SW480 (cell line): ENCODE measurements around the gene HLA-E.
"Not testable (repeated sequence)": the region's sequence is repeated elsewhere in the genome, so short reads cannot be mapped to it uniquely, and the experiment has no call there.

Experiments
- DNase-seq: peaks from one replicate; pipeline ENCODE4 v3.0.0-alpha.2; 2016; ENCODE audit warnings: low spot score

HLA-E gene

DNA sequence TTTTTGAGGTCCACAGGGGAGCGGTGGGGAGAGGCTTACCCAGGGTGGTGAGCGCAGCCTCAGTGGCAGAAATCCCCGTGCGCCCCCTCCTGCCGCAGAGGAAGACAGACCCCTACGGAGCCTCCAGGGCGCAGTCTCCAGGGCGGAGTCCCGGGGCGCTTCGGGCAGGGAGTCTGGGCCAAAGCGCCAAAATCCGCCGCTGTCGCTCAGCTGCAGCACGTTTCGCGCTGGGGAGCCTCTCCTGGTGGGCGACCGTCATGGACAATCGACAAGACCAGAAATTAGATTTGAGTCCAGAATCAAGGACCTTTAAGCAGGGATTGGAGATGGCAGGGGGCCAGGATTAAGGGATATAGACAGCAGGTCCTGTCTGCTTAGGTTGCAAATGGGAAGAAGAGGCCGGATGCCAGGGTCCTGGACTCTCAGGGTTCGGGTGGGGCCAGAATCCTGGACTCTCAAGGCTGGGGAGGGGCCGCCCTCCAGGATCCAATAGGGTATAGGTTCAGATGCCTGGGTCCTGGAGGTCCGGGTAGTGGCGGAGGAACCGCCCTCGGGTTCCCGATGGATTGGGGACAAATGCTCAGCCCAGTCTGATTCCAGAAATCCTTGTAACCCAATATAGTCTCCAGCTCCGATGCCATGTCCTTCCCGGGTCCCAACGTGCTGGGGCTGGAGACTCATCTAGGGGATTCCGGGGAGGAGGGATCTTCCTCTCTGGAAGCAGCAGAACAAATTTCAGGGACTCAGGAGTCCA lies 7.9 kb upstream of the HLA-E start:
- DNase-seq: no peak

- DNase-seq: peak; percentile 63
These were observed 7.2 kb upstream of the HLA-E start for GRCh38 chr6:30481965-30482644.

DNA sequence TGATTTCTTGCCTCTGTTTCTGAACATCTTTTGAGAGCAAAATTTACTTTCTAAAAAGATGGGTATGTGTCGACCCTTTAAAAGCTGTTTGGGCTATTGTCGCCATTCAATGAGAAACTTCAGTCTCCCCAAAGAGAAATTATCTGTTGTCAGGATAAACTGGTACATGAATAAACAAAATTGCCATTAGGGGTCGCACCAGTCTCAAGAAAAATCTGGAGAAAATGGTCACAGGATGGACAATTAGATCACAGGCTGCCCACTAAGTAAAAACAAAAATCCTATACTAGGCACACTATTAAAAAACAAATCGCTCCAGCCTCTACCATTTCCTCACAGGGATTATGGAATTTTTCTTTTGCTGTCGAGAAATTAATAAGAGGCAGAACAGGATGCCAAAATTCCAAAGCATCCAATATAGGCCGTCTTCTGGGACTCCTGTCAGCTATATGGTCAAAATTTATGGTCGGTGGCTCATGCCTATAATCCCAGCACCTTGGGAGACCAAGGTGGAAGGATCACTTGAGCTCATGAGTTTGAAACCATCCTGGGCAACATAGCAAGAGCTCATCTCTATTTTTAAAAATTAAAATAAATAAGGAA lies 5.5 kb upstream of the HLA-E start:
- DNase-seq: peak; percentile 49

GRCh38 chr6:30485236-30485635 lies 4.1 kb upstream of the HLA-E start:
- DNase-seq: no peak

- DNase-seq: no peak
These were observed 1.4 kb upstream of the HLA-E start for GRCh38 chr6:30487926-30488325.

GRCh38 chr6:30488697-30489080 lies 620 bp upstream of the HLA-E start:
- DNase-seq: not testable (repeated sequence)

- peak; percentile 35 for DNase-seq
These were observed 942 bp downstream of the HLA-E start for GRCh38 chr6:30490026-30490876.

GRCh38 chr6:30491291-30491953 lies 2.1 kb downstream of the HLA-E start:
- DNase-seq: not testable (repeated sequence)

DNA sequence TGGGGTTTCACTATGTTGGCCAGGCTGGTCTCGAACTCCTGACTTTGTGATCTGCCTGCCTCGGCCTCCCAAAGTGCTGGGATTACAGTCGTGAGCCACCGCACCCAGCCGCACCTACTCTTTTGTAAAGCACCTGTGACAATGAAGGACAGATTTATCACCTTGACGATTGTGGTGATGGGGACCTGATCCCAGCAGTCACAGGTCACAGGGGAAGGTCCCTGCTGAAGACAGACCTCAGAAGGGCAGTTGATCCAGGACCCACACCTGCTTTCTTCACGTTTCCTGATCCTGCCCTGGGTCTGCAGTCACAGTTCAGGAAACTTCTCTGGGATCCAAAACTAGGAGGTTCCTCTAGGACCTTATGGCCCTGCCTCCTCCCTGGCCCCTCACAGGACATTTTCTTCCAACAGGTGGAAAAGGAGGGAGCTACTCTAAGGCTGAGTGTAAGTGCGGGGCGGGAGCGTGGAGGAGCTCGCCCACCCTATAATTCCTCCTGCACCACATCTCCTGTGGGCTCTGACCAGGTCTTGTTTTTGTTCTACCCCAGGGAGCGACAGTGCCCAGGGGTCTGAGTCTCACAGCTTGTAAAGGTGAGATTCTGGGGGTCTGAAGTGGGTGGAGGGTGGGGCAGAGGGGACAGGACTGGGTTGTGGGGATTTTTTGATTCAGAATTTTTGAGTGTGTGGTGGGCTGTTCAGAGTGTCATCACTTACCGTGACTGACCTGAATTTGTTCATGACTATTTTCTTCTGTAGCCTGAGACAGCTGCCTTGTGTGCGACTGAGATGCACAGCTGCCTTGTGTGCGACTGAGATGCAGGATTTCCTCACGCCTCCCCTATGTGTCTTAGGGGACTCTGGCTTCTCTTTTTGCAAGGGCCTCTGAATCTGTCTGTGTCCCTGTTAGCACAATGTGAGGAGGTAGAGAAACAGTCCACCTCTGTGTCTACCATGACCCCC lies 3.0 kb downstream of the HLA-E start:
- no peak for DNase-seq

- no peak for DNase-seq
These were observed 4.4 kb downstream of the HLA-E start for GRCh38 chr6:30493643-30494250.

- DNase-seq: no peak
These were observed 5.1 kb downstream of the HLA-E start for GRCh38 chr6:30494291-30494861.

DNA sequence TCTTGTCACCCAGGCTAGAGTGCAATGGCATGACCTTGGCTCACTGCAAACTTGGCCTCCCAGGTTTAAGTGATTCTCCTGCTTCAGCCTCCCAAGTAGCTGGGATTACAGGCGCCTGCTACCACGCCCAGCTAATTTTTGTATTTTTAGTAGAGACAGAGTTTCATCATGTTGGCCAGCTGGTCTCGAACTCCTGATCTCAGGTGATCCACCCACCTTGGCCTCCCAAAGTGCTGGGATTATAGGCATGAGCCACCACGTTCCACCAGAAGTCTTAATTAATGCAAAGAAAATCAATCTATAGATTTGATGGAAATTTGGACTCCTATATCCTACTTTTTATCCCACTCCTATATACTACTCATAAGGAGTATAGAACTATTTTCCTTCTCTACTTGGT lies 5.8 kb downstream of the HLA-E start:
- not testable (repeated sequence) for DNase-seq

- no peak for DNase-seq
These were observed 6.7 kb downstream of the HLA-E start for GRCh38 chr6:30495993-30496392.

DNA sequence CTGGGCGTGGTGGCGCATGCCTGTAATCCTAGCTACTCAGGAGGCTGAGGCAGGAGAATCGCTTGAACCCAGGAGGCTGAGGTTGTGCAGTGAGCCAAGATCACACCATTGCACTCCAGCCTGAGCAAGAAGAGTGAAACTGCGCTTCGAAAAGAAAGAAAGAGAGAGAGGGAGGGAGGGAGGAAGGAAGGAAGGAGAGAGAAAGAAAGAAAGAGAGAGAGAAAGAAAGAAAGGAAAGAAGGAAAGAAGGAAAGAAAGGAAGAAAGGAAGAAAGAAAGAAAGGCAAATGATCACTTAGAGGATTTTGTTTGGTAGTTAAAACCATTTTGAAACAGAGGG lies 7.9 kb downstream of the HLA-E start:
- not testable (repeated sequence) for DNase-seq

DNA sequence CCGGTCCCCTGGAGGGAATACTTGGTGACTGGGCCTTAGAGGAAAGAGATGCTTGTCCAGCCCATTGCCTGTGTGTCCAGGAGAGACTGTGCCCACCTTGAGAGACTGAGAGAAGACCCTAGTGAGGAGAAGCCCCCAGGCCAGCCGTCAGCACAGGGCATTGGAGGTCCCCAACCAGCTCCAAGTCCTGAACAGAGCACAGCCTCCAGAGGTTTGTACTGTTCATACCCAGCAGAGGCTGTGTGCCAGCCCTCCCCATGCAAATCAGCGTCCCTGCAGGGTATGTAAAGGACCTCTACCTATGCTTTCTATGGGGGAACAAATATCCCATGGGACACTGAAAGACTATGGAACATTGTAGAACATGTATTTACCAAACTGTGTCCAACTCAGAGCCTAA lies 8.4 kb downstream of the HLA-E start:
- DNase-seq: no peak

- DNase-seq: not testable (repeated sequence)
These were observed 9.4 kb downstream of the HLA-E start for GRCh38 chr6:30498705-30499104.

DNA sequence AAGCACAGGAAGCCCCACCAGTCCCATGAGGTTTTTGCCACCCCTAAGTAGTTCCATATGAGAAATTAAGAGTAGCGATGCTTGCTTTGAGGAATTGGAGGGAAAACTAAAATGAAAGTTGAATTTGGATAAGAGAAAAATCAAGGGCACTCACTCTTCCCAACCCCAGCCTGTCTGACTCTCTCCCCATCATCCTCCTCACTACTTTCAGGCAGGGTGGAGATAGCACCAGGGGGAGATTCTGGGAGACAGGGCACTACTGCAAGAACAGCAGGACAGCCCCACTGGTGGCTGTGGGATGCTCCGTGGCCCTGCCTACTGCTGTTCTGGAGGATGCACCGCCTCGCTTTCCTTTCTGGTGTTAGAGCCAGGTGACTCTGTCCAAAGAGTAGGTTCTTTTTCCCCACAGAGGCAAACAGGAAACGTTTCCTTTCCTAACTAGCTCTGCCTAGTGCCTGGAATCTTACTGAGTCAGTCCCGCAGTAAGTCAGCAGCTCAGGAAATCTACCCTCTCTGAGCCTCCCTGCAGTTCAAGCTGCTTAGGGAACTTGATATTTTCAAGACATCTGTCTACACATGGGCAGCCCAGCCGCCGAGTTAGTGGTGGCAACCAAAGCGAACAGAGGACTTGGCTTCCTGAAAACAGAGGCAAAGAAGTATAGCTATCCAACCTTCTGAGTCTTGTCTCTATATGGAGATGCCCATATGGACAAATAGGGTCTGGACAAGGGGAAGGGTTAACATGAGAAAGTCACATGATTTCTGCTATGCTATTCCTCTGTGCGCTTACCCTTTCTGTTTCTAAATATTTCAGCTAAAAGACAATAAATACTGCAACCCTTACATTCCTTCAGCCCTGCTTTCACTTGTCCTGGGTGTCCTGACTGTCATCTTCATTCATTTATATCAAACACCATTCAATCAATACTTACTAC lies 11.4 kb downstream of the HLA-E start:
- no peak for DNase-seq
